ENCODE results near the gene TULP3. TPM values are rescaled to one million over a fixed set of nuclear protein-coding genes. Genes with fewer than 3 reads are reported as not detected.

The TULP3 gene
- total and polyA plus RNA-seq, 10 of the 15 experiments (the other 5 are each of a cell fraction or from before 2014, with no cell fraction given): 3.1 to 10.4 (median 8.1) TPM

DNA sequence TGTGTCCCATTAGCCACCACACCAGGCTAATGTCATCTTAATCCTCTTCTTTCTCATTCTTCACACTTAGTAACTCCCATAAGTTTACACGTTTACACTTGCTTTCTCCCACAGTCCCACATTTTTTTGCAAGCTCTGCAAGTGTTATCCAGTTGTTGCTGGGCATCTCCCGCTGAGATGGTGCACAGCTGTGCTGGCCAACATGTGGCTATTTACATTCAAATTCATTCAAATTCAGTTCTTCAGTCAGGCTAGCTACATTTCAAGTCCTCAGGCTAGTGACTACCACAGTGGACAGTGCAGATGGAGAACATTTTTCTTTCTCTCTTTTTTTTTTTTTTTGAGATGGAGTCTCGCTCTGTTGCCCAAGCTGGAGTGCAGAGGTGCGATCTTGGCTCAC lies 58.7 kb downstream of the TULP3 start:
- ChIA-PET RAD21 (ENCODE audit: unreplicated experiment) (no interaction called here), SMC1A (ENCODE audit: uncharacterized antibody, unreplicated experiment) (no interaction called here), POLR2A (no interaction called here), CTCF (interaction anchor here (1.1 to 1.2 kb wide), 2 partner anchors 65 to 98 kb away, joined by 3 to 5 read pairs; no protein-coding TSS in a partner anchor)
- DNase-seq (ENCODE audit: low read depth, low spot score): no peak
- H3K27ac ChIP-seq (ENCODE audit: control insufficient read depth, insufficient read depth): no peak overlapping the region
- H3K79me2 ChIP-seq (ENCODE audit: control insufficient read depth, insufficient read depth, low read length): no peaks in the 10 kb centered on the region
- intact Hi-C loops (cut with micrococcal nuclease; ENCODE audit: unreplicated experiment) (no loop called here), in situ Hi-C loops (cut with MboI) (no loop called here)
- H3K36me3 ChIP-seq (ENCODE audit: control insufficient read depth in 2 of 2, insufficient read depth in 2 of 2, low read length in 1 of 2): no peaks in the 10 kb centered on the region
- FAIRE-seq: no peak
- H3K9me3 ChIP-seq (replicated peaks; ENCODE audit: control insufficient read depth, insufficient read depth, low read length): no peaks in the 10 kb centered on the region
- H3K4me3 ChIP-seq: no peak overlapping the region
- no peaks in the 10 kb centered on the region for H4K20me1 ChIP-seq (ENCODE audit: control insufficient read depth, insufficient read depth)
- no peaks in the 10 kb centered on the region for H3K4me1 ChIP-seq (ENCODE audit: control insufficient read depth, insufficient read depth, low read length)
- ATAC-seq: no peak
- H3K4me2 ChIP-seq (ENCODE audit: control insufficient read depth, insufficient read depth): no peak overlapping the region
- no peak for TF ChIP-seq POLR2AphosphoS5 (IDR thresholded peaks at IDR 0.05; ENCODE audit: low read length)
- no peak for TF ChIP-seq CHD2 (IDR thresholded peaks at IDR 0.05; ENCODE audit: borderline replicate concordance, low read depth, low read length)
- no peak for TF ChIP-seq POLR2A (IDR thresholded peaks at IDR 0.05; ENCODE audit: low read depth, low read length)
- TF ChIP-seq, protein P1, sequence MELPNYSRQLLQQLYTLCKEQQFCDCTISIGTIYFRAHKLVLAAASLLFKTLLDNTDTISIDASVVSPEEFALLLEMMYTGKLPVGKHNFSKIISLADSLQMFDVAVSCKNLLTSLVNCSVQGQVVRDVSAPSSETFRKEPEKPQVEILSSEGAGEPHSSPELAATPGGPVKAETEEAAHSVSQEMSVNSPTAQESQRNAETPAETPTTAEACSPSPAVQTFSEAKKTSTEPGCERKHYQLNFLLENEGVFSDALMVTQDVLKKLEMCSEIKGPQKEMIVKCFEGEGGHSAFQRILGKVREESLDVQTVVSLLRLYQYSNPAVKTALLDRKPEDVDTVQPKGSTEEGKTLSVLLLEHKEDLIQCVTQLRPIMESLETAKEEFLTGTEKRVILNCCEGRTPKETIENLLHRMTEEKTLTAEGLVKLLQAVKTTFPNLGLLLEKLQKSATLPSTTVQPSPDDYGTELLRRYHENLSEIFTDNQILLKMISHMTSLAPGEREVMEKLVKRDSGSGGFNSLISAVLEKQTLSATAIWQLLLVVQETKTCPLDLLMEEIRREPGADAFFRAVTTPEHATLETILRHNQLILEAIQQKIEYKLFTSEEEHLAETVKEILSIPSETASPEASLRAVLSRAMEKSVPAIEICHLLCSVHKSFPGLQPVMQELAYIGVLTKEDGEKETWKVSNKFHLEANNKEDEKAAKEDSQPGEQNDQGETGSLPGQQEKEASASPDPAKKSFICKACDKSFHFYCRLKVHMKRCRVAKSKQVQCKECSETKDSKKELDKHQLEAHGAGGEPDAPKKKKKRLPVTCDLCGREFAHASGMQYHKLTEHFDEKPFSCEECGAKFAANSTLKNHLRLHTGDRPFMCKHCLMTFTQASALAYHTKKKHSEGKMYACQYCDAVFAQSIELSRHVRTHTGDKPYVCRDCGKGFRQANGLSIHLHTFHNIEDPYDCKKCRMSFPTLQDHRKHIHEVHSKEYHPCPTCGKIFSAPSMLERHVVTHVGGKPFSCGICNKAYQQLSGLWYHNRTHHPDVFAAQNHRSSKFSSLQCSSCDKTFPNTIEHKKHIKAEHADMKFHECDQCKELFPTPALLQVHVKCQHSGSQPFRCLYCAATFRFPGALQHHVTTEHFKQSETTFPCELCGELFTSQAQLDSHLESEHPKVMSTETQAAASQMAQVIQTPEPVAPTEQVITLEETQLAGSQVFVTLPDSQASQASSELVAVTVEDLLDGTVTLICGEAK (IDR thresholded peaks at IDR 0.05; ENCODE audit: borderline replicate concordance): no peak
- no peak for TF ChIP-seq CBX3 (IDR thresholded peaks at IDR 0.05; ENCODE audit: borderline replicate concordance, low read depth)
- TF ChIP-seq, protein P2, sequence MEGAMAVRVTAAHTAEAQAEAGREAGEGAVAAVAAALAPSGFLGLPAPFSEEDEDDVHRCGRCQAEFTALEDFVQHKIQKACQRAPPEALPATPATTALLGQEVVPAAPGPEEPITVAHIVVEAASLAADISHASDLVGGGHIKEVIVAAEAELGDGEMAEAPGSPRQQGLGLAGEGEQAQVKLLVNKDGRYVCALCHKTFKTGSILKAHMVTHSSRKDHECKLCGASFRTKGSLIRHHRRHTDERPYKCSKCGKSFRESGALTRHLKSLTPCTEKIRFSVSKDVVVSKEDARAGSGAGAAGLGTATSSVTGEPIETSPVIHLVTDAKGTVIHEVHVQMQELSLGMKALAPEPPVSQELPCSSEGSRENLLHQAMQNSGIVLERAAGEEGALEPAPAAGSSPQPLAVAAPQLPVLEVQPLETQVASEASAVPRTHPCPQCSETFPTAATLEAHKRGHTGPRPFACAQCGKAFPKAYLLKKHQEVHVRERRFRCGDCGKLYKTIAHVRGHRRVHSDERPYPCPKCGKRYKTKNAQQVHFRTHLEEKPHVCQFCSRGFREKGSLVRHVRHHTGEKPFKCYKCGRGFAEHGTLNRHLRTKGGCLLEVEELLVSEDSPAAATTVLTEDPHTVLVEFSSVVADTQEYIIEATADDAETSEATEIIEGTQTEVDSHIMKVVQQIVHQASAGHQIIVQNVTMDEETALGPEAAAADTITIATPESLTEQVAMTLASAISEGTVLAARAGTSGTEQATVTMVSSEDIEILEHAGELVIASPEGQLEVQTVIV (IDR thresholded peaks at IDR 0.05; ENCODE audit: borderline replicate concordance, partially characterized antibody): no peak
- H2AFZ ChIP-seq (ENCODE audit: control insufficient read depth, low read depth, low read length): no peak overlapping the region
- WGBS (ENCODE audit: insufficient coverage, insufficient replicate concordance, low lambda C conversion rate, missing lambda C conversion rate): 42% methylated on average over 3 of the region's 4 CpGs
- BruUV-seq (replicated peaks): no TSS peak
- no peaks in the 10 kb centered on the region for H3K27me3 ChIP-seq (replicated peaks in 1 of 2; ENCODE audit: control insufficient read depth in 2 of 2, insufficient read depth in 2 of 2, low read length in 1 of 2)
- H3K9ac ChIP-seq (ENCODE audit: control insufficient read depth, insufficient read depth, low read length): no peak overlapping the region
